GM23338 (cell line): ENCODE results near the gene PLA2G4B. TPM values are rescaled to one million over a fixed set of nuclear protein-coding genes. Genes with fewer than 3 reads are reported as not detected.

Experiments used
- ATAC-seq: fragments of 200-7000 bp; cut with Tn5 transposase; 3 replicates; pipeline ENCODE4 v1.9.1; 2020
- DNase-seq: peaks from one replicate; pipeline ENCODE4 v3.0.0-alpha.2; 2015; ENCODE audit warnings: low spot score
- H2AFZ ChIP-seq: fragments of 200-600 bp; sonication (generic); 2 replicates; pipeline ENCODE4 v1.8.0; 2016; ENCODE audit warnings: antibody characterized with exemption, mild to moderate bottlenecking, moderate library complexity
- H3F3A ChIP-seq: fragments of 200-600 bp; sonication (generic); replicated peaks from 2 replicates; pipeline ENCODE4 v1.8.0; 2017; ENCODE audit warnings: antibody characterized with exemption, mixed run types, low read depth
- H3K27ac ChIP-seq: fragments of 200-600 bp; sonication (generic); 2 replicates; pipeline ENCODE4 v1.6.1; 2016; ENCODE audit warnings: low read depth
- H3K27me3 ChIP-seq: fragments of 200-600 bp; sonication (generic); 2 replicates; pipeline ENCODE4 v1.8.0; 2016; ENCODE audit warnings: mild to moderate bottlenecking, mixed run types, moderate library complexity; ENCODE audit not compliant: insufficient read depth
- H3K36me3 ChIP-seq: fragments of 200-600 bp; sonication (generic); 2 replicates; pipeline ENCODE4 v1.8.0; 2016; ENCODE audit warnings: mild to moderate bottlenecking; ENCODE audit not compliant: insufficient read depth
- H3K4me1 ChIP-seq: fragments of 200-600 bp; sonication (generic); 2 replicates; pipeline ENCODE4 v1.8.0; 2016; ENCODE audit warnings: mild to moderate bottlenecking, moderate library complexity; ENCODE audit not compliant: insufficient read depth
- H3K4me2 ChIP-seq: fragments of 200-600 bp; sonication (generic); 2 replicates; pipeline ENCODE4 v1.7.1; 2017; ENCODE audit warnings: mixed run types
- H3K4me3 ChIP-seq: fragments of 200-600 bp; sonication (generic); 2 replicates; pipeline ENCODE4 v1.6.1; 2016; ENCODE audit warnings: mixed run types
- H3K79me2 ChIP-seq: fragments of 200-600 bp; sonication (generic); replicated peaks from 2 replicates; pipeline ENCODE4 v1.8.0; 2017; ENCODE audit warnings: mild to moderate bottlenecking; ENCODE audit not compliant: insufficient read depth
- H3K9me2 ChIP-seq: fragments of 200-600 bp; sonication (generic); 2 replicates; pipeline ENCODE4 v1.8.0; 2017; ENCODE audit not compliant: insufficient read depth
- H4K20me1 ChIP-seq: fragments of 200-600 bp; sonication (generic); replicated peaks from 2 replicates; pipeline ENCODE4 v1.8.0; 2017; ENCODE audit warnings: mild to moderate bottlenecking; ENCODE audit not compliant: insufficient read depth
- H3K27ac Mint-ChIP-seq: 2 replicates; pipeline ENCODE4 v1.8.0; 2020; ENCODE audit warnings: inconsistent platforms, mild to moderate bottlenecking, moderate library complexity, mixed read lengths
- H3K27me3 Mint-ChIP-seq: 3 replicates; pipeline ENCODE4 v1.8.0; 2022; ENCODE audit warnings: low read depth, mild to moderate bottlenecking, moderate library complexity, mixed read lengths, inconsistent platforms; ENCODE audit not compliant: insufficient read depth, poor library complexity
- H3K36me3 Mint-ChIP-seq: 3 replicates; pipeline ENCODE4 v1.8.0; 2021; ENCODE audit warnings: low read depth, mild to moderate bottlenecking, inconsistent platforms, moderate library complexity, mixed read lengths
- H3K4me1 Mint-ChIP-seq: 3 replicates; pipeline ENCODE4 v1.8.0; 2020; ENCODE audit warnings: mild to moderate bottlenecking, inconsistent platforms, mixed read lengths
- H3K4me3 Mint-ChIP-seq: 3 replicates; pipeline ENCODE4 v1.8.0; 2021; ENCODE audit warnings: moderate library complexity, mild to moderate bottlenecking, inconsistent platforms, mixed read lengths
- H3K9me3 Mint-ChIP-seq: 3 replicates; pipeline ENCODE4 v1.8.0; 2020; ENCODE audit warnings: moderate library complexity, mild to moderate bottlenecking, inconsistent platforms, mixed read lengths
- JUNB ChIP-seq: IDR thresholded peaks from one replicate; pipeline ENCODE4 v1.6.1; 2016; ENCODE audit warnings: antibody characterized with exemption; ENCODE audit not compliant: unreplicated experiment
- ZNF114 ChIP-seq: fragments of 250-450 bp; sonication (Bioruptor Pico); IDR thresholded peaks from 2 replicates; pipeline ENCODE4 v1.5.0; 2020; ENCODE audit warnings: mild to moderate bottlenecking, moderate library complexity
- polyA plus RNA-seq: library from polyadenylated mRNA; unstranded; fragments of >200 nt; fragmentation: Nextera tagmentation; extraction: Ambion mirVana; gene quantifications from 2 replicates; pipeline ENCODE4 v1.2.1, GENCODE V29; 2016
- total RNA-seq: library from RNA; depleted of rRNA; stranded (reverse); fragments of >200 nt; shearing (Covaris generic); gene quantifications from 2 replicates; pipeline ENCODE4 v1.2.3, GENCODE V29; 2014
- TF ChIP-seq, protein P1 (sequence below): fragments of 250-450 bp; sonication (Bioruptor Pico); IDR thresholded peaks from 2 replicates; pipeline ENCODE4 v1.5.0; 2020; ENCODE audit warnings: mild to moderate bottlenecking, moderate library complexity
- TF ChIP-seq, protein P2 (sequence below): IDR thresholded peaks from one replicate; pipeline ENCODE4 v1.6.1; 2018; ENCODE audit warnings: antibody characterized with exemption; ENCODE audit not compliant: unreplicated experiment

Gene PLA2G4B
- total and polyA plus RNA-seq, 2 experiments from 2014 or later, result 4.4 to 9.6 TPM

DNA sequence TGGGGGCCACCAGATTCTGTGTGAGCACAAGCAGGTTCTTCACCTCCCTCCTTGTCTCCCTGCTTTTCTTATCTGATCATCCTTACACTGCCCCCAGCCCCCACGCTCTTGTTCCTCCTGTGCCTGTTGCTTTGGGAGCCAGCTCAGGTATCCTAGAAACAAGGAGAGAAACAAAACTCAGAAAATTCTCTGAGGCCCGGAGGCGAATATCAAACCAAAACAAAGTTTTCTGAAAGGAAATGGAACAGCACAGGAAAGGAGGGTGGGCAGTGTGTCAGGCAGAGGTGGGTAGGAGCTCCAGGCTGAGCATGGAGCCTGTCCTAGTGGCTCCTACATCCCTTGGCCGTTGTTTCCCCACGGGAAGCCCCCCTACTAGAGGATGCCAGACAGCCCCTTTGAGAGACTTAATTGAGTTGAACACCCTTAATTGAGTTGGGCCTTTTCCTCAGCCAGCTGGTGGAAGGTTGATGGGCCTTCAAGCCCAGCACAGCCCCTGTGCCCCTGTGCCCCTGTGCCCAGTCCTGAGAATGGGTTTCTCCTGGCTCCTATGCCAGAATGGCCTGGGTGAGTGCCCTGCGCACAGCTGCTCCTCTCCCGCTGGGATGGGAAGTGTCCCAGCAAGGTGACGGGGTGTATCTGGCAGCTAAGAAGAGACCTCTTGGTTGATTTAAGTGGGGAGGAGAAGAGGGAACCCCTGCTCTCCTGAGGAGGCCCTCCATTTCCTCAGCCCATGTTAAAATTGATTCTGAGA, 33.6 kb upstream of the PLA2G4B start:
- DNase-seq (no peak), ATAC-seq (no peak)
- Mint-ChIP-seq H3K36me3 (no peaks in the 10 kb centered on the region), H3K9me3 (no peaks in the 10 kb centered on the region; the same call in 2 of the 3 replicates), H3K27ac (no peak overlapping the region; the same call in 1 of the 2 replicates), H3K4me3 (no peak overlapping the region), H3K4me1 (peaks cover 6% of the 10 kb centered on the region), H3K27me3 (peaks cover 4% of the 10 kb centered on the region)
- Histone ChIP-seq H3F3A (no peaks in the 10 kb centered on the region), H3K4me2 (no peak overlapping the region), H3K27me3 (no peaks in the 10 kb centered on the region), H3K79me2 (no peaks in the 10 kb centered on the region), H3K4me1 (no peaks in the 10 kb centered on the region), H2AFZ (no peak overlapping the region), H3K27ac (no peak overlapping the region), H3K9me2 (no peaks in the 10 kb centered on the region), H3K36me3 (no peaks in the 10 kb centered on the region), H4K20me1 (no peaks in the 10 kb centered on the region; the same call in 1 of the 2 replicates), H3K4me3 (no peak overlapping the region)
- TF ChIP-seq, protein P1, sequence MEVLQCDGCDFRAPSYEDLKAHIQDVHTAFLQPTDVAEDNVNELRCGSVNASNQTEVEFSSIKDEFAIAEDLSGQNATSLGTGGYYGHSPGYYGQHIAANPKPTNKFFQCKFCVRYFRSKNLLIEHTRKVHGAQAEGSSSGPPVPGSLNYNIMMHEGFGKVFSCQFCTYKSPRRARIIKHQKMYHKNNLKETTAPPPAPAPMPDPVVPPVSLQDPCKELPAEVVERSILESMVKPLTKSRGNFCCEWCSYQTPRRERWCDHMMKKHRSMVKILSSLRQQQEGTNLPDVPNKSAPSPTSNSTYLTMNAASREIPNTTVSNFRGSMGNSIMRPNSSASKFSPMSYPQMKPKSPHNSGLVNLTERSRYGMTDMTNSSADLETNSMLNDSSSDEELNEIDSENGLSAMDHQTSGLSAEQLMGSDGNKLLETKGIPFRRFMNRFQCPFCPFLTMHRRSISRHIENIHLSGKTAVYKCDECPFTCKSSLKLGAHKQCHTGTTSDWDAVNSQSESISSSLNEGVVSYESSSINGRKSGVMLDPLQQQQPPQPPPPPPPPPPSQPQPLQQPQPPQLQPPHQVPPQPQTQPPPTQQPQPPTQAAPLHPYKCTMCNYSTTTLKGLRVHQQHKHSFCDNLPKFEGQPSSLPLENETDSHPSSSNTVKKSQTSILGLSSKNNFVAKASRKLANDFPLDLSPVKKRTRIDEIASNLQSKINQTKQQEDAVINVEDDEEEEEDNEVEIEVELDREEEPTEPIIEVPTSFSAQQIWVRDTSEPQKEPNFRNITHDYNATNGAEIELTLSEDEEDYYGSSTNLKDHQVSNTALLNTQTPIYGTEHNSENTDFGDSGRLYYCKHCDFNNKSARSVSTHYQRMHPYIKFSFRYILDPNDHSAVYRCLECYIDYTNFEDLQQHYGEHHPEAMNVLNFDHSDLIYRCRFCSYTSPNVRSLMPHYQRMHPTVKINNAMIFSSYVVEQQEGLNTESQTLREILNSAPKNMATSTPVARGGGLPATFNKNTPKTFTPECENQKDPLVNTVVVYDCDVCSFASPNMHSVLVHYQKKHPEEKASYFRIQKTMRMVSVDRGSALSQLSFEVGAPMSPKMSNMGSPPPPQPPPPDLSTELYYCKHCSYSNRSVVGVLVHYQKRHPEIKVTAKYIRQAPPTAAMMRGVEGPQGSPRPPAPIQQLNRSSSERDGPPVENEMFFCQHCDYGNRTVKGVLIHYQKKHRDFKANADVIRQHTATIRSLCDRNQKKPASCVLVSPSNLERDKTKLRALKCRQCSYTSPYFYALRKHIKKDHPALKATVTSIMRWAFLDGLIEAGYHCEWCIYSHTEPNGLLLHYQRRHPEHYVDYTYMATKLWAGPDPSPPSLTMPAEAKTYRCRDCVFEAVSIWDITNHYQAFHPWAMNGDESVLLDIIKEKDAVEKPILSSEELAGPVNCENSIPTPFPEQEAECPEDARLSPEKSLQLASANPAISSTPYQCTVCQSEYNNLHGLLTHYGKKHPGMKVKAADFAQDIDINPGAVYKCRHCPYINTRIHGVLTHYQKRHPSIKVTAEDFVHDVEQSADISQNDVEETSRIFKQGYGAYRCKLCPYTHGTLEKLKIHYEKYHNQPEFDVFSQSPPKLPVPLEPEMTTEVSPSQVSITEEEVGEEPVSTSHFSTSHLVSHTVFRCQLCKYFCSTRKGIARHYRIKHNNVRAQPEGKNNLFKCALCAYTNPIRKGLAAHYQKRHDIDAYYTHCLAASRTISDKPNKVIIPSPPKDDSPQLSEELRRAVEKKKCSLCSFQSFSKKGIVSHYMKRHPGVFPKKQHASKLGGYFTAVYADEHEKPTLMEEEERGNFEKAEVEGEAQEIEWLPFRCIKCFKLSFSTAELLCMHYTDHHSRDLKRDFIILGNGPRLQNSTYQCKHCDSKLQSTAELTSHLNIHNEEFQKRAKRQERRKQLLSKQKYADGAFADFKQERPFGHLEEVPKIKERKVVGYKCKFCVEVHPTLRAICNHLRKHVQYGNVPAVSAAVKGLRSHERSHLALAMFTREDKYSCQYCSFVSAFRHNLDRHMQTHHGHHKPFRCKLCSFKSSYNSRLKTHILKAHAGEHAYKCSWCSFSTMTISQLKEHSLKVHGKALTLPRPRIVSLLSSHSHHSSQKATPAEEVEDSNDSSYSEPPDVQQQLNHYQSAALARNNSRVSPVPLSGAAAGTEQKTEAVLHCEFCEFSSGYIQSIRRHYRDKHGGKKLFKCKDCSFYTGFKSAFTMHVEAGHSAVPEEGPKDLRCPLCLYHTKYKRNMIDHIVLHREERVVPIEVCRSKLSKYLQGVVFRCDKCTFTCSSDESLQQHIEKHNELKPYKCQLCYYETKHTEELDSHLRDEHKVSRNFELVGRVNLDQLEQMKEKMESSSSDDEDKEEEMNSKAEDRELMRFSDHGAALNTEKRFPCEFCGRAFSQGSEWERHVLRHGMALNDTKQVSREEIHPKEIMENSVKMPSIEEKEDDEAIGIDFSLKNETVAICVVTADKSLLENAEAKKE (CRISPR knock-in tag), result no peak
- TF ChIP-seq ZNF114 (CRISPR knock-in tag) (no peak), JUNB (no peak)
- TF ChIP-seq, protein P2, sequence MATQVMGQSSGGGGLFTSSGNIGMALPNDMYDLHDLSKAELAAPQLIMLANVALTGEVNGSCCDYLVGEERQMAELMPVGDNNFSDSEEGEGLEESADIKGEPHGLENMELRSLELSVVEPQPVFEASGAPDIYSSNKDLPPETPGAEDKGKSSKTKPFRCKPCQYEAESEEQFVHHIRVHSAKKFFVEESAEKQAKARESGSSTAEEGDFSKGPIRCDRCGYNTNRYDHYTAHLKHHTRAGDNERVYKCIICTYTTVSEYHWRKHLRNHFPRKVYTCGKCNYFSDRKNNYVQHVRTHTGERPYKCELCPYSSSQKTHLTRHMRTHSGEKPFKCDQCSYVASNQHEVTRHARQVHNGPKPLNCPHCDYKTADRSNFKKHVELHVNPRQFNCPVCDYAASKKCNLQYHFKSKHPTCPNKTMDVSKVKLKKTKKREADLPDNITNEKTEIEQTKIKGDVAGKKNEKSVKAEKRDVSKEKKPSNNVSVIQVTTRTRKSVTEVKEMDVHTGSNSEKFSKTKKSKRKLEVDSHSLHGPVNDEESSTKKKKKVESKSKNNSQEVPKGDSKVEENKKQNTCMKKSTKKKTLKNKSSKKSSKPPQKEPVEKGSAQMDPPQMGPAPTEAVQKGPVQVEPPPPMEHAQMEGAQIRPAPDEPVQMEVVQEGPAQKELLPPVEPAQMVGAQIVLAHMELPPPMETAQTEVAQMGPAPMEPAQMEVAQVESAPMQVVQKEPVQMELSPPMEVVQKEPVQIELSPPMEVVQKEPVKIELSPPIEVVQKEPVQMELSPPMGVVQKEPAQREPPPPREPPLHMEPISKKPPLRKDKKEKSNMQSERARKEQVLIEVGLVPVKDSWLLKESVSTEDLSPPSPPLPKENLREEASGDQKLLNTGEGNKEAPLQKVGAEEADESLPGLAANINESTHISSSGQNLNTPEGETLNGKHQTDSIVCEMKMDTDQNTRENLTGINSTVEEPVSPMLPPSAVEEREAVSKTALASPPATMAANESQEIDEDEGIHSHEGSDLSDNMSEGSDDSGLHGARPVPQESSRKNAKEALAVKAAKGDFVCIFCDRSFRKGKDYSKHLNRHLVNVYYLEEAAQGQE, result no peak
